HEK293 (cell line): ENCODE results near the gene URAD.
A peak's percentile ranks its signal among the peaks of the same experiment; 100 is the strongest.

Source experiments
- CTCF ChIA-PET: fragments of 350-600 bp; formaldehyde crosslinking; extraction: SDS; loops from one replicate; lab custom pipeline; 2021; ENCODE audit warnings: antibody characterized with exemption; lab: Yijun Ruan, JAX
- POLR2A ChIA-PET: fragments of 300-600 bp; formaldehyde crosslinking; extraction: SDS; loops from one replicate; lab custom pipeline; 2020; ENCODE audit warnings: antibody characterized with exemption, inconsistent platforms; lab: Yijun Ruan, JAX
- H3K27ac ChIP-seq: fragments of 200-500 bp; sonication (Bioruptor generic); 2 replicates; pipeline ENCODE4 v1.5.1; 2014; ENCODE audit warnings: low read depth, low read length, control low read depth, inconsistent platforms; ENCODE audit errors: extremely low read depth
- H3K36me3 ChIP-seq, 2 experiments: fragments of 200-500 bp in 1 of 2; sonication (Bioruptor generic) in 1 of 2; 1 replicate in 1 of 2; 2 replicates in 1 of 2; pipeline ENCODE4 v1.5.1; 2014 to 2017; ENCODE audit warnings: inconsistent platforms in 2 of 2, low read length in 2 of 2; ENCODE audit not compliant: control insufficient read depth in 2 of 2, insufficient read depth in 1 of 2
- H3K4me1 ChIP-seq: fragments of 200-500 bp; sonication (Bioruptor generic); 2 replicates; pipeline ENCODE4 v1.5.1; 2014; ENCODE audit warnings: mild to moderate bottlenecking, low read length, inconsistent platforms; ENCODE audit not compliant: control insufficient read depth, insufficient read depth
- H3K4me3 ChIP-seq: 2 replicates; pipeline ENCODE4 v1.5.1; 2011; ENCODE audit warnings: low read depth, mild to moderate bottlenecking, control low read depth, low read length, moderate library complexity
- H3K9me3 ChIP-seq: fragments of 200-500 bp; sonication (Bioruptor generic); 2 replicates; pipeline ENCODE4 v1.5.1; 2014; ENCODE audit warnings: low read depth, low read length, inconsistent platforms; ENCODE audit not compliant: control insufficient read depth, insufficient read depth
- HOXD13 ChIP-seq: sonication (generic); formaldehyde crosslinking; IDR thresholded peaks from 2 replicates; pipeline ENCODE4 v1.8.0; 2022; ENCODE audit warnings: missing genetic modification reagents, borderline replicate concordance
- KLF16 ChIP-seq: fragments of 450-650 bp; formaldehyde crosslinking; IDR thresholded peaks from 2 replicates; pipeline ENCODE4 v1.5.1; 2017; ENCODE audit warnings: missing biosample characterization, missing genetic modification characterization
- ZBTB21 ChIP-seq: fragments of 450-650 bp; formaldehyde crosslinking; IDR thresholded peaks from 2 replicates; pipeline ENCODE4 v1.5.1; 2017; ENCODE audit warnings: missing biosample characterization, missing genetic modification characterization
- ZFP37 ChIP-seq: fragments of 450-650 bp; formaldehyde crosslinking; IDR thresholded peaks from 2 replicates; pipeline ENCODE4 v1.5.1; 2016; ENCODE audit warnings: missing biosample characterization, missing genetic modification characterization
- ZNF155 ChIP-seq: fragments of 450-650 bp; formaldehyde crosslinking; IDR thresholded peaks from 2 replicates; pipeline ENCODE4 v1.5.1; 2016; ENCODE audit warnings: missing biosample characterization, missing genetic modification characterization
- ZNF48 ChIP-seq: fragments of 450-650 bp; formaldehyde crosslinking; IDR thresholded peaks from 2 replicates; pipeline ENCODE4 v1.5.1; 2016; ENCODE audit warnings: missing biosample characterization, missing genetic modification characterization
- ZNF544 ChIP-seq: fragments of 450-650 bp; formaldehyde crosslinking; IDR thresholded peaks from 2 replicates; pipeline ENCODE4 v1.5.0; 2017; ENCODE audit warnings: missing biosample characterization, missing genetic modification characterization
- ZNF548 ChIP-seq: fragments of 450-650 bp; formaldehyde crosslinking; IDR thresholded peaks from 2 replicates; pipeline ENCODE4 v1.5.1; 2016; ENCODE audit warnings: missing biosample characterization, missing genetic modification characterization
- ZNF596 ChIP-seq: fragments of 450-650 bp; IDR thresholded peaks from 2 replicates; pipeline ENCODE4 v1.5.0; 2018; ENCODE audit warnings: missing biosample characterization, mild to moderate bottlenecking, missing genetic modification characterization, moderate library complexity
- ZNF776 ChIP-seq: fragments of 450-650 bp; formaldehyde crosslinking; IDR thresholded peaks from 2 replicates; pipeline ENCODE4 v1.5.0; 2017; ENCODE audit warnings: missing biosample characterization, missing genetic modification characterization, borderline replicate concordance
- TF ChIP-seq, protein P1 (sequence below): fragments of 450-650 bp; formaldehyde crosslinking; IDR thresholded peaks from 2 replicates; pipeline ENCODE4 v1.5.1; 2016; ENCODE audit warnings: missing biosample characterization, missing genetic modification characterization
- TF ChIP-seq, protein P2 (sequence below): fragments of 450-650 bp; formaldehyde crosslinking; IDR thresholded peaks from 2 replicates; pipeline ENCODE4 v1.5.1; 2016; ENCODE audit warnings: missing biosample characterization, missing genetic modification characterization
- TF ChIP-seq, protein P3 (sequence below): fragments of 450-650 bp; IDR thresholded peaks from 2 replicates; pipeline ENCODE4 v1.5.1; 2018; ENCODE audit warnings: missing biosample characterization, missing genetic modification characterization
- TF ChIP-seq, protein P4 (sequence below): fragments of 450-650 bp; formaldehyde crosslinking; IDR thresholded peaks from 2 replicates; pipeline ENCODE4 v1.5.1; 2017; ENCODE audit warnings: missing biosample characterization, missing genetic modification characterization
- TF ChIP-seq, protein P5 (sequence below): fragments of 450-650 bp; formaldehyde crosslinking; IDR thresholded peaks from 2 replicates; pipeline ENCODE4 v1.5.1; 2016; ENCODE audit warnings: missing biosample characterization, missing genetic modification characterization
- TF ChIP-seq, protein P6 (sequence below): fragments of 450-650 bp; formaldehyde crosslinking; IDR thresholded peaks from 2 replicates; pipeline ENCODE4 v1.5.1; 2016; ENCODE audit warnings: missing biosample characterization, missing genetic modification characterization
- TF ChIP-seq, protein P7 (sequence below): fragments of 450-650 bp; formaldehyde crosslinking; IDR thresholded peaks from 2 replicates; pipeline ENCODE4 v1.5.0; 2017; ENCODE audit warnings: missing biosample characterization, missing genetic modification characterization, borderline replicate concordance

Gene URAD

DNA sequence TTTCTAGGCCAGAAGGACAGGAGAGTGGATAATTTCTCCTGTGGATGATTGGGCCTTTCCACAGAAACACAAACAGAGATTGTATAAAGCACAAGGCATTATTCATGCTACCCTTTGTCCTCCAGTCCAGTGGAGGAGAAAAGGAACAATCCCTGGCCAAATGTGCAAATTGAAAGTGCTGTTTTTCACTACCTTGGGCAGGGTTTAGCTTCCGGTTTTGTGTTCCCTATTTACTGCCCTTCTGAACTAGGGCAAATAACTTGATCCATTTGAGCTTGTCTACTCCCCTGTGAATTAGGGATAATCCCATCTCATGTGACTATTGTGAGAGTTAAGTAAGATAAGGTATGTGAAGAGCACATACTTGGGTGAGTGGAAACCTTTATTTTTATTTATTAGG lies 55.4 kb downstream of the URAD start (continued):
- TF ChIP-seq, protein P1, sequence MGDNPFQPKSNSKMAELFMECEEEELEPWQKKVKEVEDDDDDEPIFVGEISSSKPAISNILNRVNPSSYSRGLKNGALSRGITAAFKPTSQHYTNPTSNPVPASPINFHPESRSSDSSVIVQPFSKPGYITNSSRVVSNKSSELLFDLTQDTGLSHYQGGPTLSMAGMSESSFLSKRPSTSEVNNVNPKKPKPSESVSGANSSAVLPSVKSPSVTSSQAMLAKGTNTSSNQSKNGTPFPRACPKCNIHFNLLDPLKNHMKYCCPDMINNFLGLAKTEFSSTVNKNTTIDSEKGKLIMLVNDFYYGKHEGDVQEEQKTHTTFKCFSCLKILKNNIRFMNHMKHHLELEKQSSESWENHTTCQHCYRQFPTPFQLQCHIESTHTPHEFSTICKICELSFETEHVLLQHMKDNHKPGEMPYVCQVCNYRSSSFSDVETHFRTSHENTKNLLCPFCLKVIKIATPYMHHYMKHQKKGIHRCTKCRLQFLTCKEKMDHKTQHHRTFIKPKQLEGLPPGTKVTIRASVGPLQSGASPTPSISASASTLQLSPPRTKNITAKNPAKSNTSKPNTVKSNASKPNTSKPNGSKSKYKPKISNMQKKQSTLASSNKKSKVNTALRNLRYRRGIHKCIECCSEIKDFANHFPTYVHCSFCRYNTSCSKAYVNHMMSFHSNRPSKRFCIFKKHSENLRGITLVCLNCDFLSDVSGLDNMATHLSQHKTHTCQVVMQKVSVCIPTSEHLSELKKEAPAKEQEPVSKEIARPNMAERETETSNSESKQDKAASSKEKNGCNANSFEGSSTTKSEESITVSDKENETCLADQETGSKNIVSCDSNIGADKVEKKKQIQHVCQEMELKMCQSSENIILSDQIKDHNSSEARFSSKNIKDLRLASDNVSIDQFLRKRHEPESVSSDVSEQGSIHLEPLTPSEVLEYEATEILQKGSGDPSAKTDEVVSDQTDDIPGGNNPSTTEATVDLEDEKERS (tag by site-specific recombination), result no peak
- TF ChIP-seq, protein P2, sequence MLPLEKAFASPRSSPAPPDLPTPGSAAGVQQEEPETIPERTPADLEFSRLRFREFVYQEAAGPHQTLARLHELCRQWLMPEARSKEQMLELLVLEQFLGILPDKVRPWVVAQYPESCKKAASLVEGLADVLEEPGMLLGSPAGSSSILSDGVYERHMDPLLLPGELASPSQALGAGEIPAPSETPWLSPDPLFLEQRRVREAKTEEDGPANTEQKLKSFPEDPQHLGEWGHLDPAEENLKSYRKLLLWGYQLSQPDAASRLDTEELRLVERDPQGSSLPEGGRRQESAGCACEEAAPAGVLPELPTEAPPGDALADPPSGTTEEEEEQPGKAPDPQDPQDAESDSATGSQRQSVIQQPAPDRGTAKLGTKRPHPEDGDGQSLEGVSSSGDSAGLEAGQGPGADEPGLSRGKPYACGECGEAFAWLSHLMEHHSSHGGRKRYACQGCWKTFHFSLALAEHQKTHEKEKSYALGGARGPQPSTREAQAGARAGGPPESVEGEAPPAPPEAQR (tag by site-specific recombination), result no peak
- TF ChIP-seq ZNF48 (tag by site-specific recombination) (no peak), HOXD13 (no peak), ZFP37 (no peak), ZNF776 (tag by site-specific recombination) (no peak), KLF16 (tag by site-specific recombination) (no peak)
- TF ChIP-seq, protein P3, sequence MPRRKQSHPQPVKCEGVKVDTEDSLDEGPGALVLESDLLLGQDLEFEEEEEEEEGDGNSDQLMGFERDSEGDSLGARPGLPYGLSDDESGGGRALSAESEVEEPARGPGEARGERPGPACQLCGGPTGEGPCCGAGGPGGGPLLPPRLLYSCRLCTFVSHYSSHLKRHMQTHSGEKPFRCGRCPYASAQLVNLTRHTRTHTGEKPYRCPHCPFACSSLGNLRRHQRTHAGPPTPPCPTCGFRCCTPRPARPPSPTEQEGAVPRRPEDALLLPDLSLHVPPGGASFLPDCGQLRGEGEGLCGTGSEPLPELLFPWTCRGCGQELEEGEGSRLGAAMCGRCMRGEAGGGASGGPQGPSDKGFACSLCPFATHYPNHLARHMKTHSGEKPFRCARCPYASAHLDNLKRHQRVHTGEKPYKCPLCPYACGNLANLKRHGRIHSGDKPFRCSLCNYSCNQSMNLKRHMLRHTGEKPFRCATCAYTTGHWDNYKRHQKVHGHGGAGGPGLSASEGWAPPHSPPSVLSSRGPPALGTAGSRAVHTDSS (tag by site-specific recombination), result no peak
- TF ChIP-seq, protein P4, sequence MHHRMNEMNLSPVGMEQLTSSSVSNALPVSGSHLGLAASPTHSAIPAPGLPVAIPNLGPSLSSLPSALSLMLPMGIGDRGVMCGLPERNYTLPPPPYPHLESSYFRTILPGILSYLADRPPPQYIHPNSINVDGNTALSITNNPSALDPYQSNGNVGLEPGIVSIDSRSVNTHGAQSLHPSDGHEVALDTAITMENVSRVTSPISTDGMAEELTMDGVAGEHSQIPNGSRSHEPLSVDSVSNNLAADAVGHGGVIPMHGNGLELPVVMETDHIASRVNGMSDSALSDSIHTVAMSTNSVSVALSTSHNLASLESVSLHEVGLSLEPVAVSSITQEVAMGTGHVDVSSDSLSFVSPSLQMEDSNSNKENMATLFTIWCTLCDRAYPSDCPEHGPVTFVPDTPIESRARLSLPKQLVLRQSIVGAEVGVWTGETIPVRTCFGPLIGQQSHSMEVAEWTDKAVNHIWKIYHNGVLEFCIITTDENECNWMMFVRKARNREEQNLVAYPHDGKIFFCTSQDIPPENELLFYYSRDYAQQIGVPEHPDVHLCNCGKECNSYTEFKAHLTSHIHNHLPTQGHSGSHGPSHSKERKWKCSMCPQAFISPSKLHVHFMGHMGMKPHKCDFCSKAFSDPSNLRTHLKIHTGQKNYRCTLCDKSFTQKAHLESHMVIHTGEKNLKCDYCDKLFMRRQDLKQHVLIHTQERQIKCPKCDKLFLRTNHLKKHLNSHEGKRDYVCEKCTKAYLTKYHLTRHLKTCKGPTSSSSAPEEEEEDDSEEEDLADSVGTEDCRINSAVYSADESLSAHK (tag by site-specific recombination), result no peak

DNA sequence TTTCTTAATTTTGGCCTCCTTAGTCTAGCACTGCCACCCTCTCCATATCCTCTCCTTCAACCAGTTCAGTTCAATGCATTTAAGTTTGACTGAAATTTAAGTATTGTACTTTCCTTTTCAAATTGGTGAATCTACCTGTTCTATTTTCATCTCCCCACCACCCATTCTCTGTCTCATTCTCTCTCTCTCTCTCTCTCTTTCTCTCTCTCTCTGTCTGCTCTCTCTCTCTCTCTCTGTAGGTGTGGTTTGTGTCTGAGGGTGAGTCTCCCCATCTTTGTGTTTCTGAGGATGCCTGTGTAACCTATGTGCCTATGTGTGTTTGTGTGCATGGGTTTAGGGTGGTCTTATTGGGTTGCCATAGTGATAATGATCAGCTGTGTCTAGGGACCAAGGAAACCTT lies 58.6 kb downstream of the URAD start:
- CTCF ChIA-PET, result no interaction called here
- POLR2A ChIA-PET, result no interaction called here

DNA sequence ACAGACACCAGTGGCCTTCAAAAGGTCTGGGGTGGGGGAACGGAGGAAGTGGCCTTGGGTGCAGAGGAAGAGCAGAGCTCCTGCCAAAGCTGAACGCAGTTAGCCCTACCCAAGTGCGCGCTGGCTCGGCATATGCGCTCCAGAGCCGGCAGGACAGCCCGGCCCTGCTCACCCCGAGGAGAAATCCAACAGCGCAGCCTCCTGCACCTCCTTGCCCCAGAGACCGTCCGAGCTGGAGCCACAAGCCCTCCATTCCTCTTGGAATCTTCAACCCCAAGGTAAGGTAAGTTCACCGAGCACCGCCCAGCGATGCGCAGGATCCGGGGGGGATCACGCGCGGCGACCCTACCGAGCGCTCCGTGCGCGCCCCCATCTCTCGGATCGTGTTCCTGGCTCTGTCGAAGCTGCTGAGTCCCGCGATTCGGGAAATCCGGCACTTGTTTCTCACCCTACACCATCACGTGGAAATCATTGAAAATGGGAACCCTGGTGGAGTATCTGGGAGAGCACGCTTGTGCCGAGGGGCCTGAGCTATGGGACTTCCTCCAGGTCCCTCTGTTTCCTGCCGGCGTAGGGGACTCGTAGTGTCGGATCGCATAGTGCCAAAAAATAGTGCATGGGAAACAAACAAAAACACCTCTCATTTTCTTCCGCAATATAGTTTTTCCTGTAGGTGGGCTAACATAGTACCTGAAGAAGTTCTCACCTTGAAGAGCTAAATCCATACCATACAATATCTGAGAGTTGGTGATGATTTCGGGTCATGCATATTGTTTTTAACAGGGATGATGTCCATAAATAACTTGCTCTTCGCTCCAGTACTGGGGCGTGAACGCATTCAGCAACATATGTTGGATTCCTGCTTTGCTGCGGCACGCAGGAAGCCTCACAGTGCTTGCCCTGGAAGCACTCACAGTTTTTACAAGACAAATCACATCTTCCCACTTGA lies 59.4 kb downstream of the URAD start:
- H3K27ac ChIP-seq, result no peak overlapping the region
- no peaks in the 10 kb centered on the region for H3K4me1 ChIP-seq
- TF ChIP-seq ZNF548 (tag by site-specific recombination), result no peak
- TF ChIP-seq, protein P5, sequence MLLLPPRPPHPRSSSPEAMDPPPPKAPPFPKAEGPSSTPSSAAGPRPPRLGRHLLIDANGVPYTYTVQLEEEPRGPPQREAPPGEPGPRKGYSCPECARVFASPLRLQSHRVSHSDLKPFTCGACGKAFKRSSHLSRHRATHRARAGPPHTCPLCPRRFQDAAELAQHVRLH, result no peak
- no peak for TF ChIP-seq ZNF544
- TF ChIP-seq KLF16 (tag by site-specific recombination), result no peak
- TF ChIP-seq, protein P6, sequence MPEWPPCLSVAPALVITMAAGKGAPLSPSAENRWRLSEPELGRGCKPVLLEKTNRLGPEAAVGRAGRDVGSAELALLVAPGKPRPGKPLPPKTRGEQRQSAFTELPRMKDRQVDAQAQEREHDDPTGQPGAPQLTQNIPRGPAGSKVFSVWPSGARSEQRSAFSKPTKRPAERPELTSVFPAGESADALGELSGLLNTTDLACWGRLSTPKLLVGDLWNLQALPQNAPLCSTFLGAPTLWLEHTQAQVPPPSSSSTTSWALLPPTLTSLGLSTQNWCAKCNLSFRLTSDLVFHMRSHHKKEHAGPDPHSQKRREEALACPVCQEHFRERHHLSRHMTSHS, result no peak
- TF ChIP-seq, protein P7, sequence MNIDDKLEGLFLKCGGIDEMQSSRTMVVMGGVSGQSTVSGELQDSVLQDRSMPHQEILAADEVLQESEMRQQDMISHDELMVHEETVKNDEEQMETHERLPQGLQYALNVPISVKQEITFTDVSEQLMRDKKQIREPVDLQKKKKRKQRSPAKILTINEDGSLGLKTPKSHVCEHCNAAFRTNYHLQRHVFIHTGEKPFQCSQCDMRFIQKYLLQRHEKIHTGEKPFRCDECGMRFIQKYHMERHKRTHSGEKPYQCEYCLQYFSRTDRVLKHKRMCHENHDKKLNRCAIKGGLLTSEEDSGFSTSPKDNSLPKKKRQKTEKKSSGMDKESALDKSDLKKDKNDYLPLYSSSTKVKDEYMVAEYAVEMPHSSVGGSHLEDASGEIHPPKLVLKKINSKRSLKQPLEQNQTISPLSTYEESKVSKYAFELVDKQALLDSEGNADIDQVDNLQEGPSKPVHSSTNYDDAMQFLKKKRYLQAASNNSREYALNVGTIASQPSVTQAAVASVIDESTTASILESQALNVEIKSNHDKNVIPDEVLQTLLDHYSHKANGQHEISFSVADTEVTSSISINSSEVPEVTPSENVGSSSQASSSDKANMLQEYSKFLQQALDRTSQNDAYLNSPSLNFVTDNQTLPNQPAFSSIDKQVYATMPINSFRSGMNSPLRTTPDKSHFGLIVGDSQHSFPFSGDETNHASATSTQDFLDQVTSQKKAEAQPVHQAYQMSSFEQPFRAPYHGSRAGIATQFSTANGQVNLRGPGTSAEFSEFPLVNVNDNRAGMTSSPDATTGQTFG (tag by site-specific recombination), result no peak
- no peak for TF ChIP-seq ZBTB21
- ChIA-PET POLR2A (no interaction called here), CTCF (no interaction called here)
- no peaks in the 10 kb centered on the region for H3K9me3 ChIP-seq
- peaks cover 0 to 5% of the 10 kb centered on the region in 2 experiments; a peak in 1 of 3 replicates for H3K36me3 ChIP-seq
- no peak overlapping the region for H3K4me3 ChIP-seq

More for the DNA sequence above, 58.6 kb downstream of the URAD start:
- H3K4me3 ChIP-seq, result no peak overlapping the region
- H3K27ac ChIP-seq, result no peak overlapping the region
- H3K36me3 ChIP-seq, result peaks cover 0 to 5% of the 10 kb centered on the region in 2 experiments; a peak in 1 of 3 replicates
- TF ChIP-seq ZNF596 (0 out of 2 replicates have a peak, but pooled peaks have one; percentile 56), ZNF155 (tag by site-specific recombination) (no peak)
- H3K4me1 ChIP-seq, result no peaks in the 10 kb centered on the region
- no peaks in the 10 kb centered on the region for H3K9me3 ChIP-seq
